Posterior vena cava (tissue), 2 donors: ENCODE measurements around the gene VSTM4. TPM values are rescaled to one million over a fixed set of nuclear protein-coding genes. Genes with fewer than 3 reads are reported as not detected.

Source experiments
- DNase-seq: peaks from one replicate; pipeline ENCODE4 v3.0.0-alpha.2; 2020; ENCODE audit warnings: low spot score
- intact Hi-C, 2 donors: fragments of 100-400 bp; cut with DNase I; formaldehyde crosslinking; loops; one replicate each; pipeline versions ENCODE4 v1.14.1 to v1.14.2; 2022 to 2023
- total RNA-seq, 2 donors: library from RNA; stranded (reverse); fragmentation: NEBNext Ultra II Directional; extraction: Animal tissue kit (Norgen Biotek cat#: 25700); gene quantifications; one replicate each; pipeline ENCODE4 v1.2.1, GENCODE V29; 2021
- donor health status: DM: yes; HTN: yes; CAD: no.
- donor health status: DM: yes; HTN: yes; CAD: no.

VSTM4 gene
- total RNA-seq, 2 donors from 2014 or later = 14.9 to 20.2 TPM

DNA sequence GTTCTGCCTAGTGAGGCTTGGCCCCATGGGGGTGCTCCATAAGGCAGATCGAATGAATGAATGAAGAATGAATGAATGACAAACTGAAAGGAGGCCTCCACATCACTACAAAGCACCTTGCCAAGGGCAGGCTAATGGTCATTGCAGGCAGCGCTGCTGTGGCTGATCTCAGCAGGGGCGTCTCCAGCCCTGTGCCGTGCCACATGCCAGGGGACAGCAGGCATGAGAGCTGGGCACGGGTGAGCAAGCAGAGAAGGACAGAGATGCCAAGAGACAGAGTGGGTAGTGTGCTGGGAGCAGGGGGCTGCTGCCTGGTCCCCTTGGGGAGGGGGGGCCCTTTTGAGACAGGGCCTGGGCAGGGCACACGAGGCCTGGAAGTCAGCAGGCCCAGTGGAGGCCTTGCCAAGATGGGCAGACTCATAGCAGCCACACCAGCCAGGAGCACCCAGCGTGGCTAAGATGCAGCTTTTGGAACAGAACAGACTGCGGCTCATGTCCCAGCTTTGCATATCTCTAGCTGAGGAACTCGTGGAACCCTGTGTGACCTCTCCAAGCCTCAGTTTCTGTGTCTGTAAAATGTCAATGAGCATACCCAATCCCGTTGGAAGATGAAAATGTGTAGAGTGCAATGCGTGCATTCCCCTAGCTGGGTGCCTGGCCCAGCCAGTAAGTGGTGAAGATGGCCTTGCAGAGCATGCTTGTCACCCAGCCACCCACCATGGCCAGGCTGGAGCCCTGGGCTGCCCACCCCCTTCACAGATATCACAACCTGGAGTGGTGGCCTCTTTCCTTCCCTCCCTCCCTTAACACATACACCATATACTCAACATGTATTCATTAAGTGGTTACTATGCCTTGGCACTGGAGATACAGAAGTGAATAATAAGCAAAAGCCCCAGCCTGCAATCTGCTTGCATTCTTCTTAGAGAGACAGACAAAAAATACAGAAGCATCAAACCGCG is 114.6 kb downstream of the VSTM4 start:
- intact Hi-C loops = no loop called here

DNA sequence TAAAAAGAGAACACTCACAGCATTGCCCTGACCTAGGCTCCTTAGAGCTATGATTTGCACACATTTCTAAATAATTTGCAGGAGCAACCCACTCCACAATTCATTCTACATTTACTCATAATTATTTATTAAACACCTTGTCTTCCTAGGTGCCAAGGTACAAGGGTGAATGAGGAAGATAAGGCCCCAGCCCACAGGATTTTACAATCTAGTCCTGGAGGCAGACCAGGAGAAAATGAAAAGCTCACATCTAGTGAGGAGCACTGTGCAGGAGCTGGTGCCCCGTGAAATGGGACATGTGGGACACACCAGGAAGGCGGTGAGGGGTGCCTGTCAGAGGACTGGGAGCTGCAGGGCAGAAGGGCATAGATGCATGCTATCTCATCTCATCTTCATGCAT is 116.0 kb downstream of the VSTM4 start:
- intact Hi-C loops = no loop called here
- DNase-seq = no peak

More for the DNA sequence above, 114.6 kb downstream of the VSTM4 start:
- DNase-seq = no peak

DNA sequence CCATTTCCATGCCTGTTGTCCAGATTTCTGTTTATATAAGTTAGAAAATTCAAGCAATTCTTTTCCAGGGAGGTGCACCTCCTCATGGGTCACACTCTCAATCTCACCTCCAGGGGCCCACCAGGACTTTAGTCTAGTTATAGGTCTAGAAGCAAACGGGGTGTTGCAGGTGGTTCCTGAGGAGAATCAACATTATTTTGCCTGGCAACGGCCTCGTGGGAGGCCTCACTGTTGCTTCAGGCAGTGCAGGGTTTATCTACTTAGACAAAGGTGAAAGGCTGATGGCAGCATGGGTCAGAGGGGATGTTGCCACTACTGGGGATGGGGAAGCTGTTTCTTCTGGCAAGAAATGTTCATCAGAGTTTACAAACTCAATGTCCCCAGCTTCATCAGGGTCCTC is 119.0 kb downstream of the VSTM4 start:
- no peak for DNase-seq
- intact Hi-C loops = no loop called here

DNA sequence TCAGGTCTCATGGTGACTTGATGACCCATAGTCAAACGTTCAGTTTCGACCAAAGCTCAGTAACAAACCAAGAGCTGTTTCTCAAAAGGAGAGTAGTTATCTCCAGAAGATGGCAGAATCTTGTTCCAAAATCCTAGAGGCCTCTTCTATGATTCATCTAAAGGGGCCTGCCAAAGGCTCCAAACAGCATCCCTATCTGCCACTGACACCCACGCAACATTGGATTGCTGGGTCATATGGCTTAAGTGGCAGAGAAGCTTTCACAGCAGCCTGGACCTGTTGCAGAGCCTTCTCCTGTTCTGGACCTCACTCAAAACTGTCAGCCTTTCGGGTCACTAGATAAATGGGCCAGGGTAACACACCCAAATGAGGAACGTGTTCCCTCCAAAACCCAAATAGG is 121.7 kb downstream of the VSTM4 start:
- intact Hi-C loops = no loop called here
- no peak for DNase-seq

DNA sequence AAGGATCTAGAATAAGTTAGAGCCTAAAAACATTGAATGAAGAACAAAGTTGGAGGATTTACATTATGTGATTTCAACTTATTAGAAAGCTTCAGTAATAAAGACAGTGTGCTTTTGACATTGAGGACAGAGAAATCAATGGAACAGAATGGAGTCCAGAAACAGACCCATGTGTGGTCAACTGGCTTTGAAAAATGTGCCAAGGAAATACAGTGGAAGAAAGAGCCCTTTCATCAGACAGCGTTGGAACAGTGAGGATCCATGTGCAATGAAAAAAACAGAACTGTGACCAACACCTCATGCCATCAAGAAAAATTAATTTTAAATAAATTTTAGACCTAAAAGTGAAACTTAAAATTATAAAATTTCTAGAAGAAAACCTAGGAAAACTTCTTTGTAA is 125.1 kb downstream of the VSTM4 start:
- intact Hi-C loops = no loop called here
- DNase-seq = no peak

DNA sequence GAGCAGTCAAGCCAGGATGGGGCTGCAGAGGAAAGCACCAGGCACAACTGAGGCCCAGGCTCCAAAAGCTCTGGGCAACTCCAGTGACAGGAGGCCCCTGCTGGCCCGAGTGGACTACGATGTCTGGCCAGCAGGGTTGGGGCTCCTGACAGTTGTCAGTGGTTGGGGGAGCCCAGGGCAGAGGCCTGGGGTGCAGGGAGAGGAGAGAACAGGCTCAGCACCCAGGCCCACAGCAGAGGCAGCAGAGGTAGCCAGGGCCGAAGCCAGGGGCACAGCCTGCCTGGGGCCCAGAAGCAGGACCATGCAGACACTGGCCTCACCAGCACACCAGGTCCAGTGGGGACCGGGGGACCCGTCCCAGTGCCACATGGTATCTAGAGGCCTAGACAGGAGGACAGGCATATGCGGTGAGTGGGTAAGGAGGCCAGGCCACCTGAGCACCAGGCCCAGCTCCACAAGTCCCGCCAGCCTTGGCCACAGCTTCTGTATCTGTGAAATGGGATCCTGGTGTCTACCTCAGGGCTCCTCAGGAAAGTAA is 129.6 kb downstream of the VSTM4 start:
- DNase-seq = no peak
- intact Hi-C loops = no loop called here

DNA sequence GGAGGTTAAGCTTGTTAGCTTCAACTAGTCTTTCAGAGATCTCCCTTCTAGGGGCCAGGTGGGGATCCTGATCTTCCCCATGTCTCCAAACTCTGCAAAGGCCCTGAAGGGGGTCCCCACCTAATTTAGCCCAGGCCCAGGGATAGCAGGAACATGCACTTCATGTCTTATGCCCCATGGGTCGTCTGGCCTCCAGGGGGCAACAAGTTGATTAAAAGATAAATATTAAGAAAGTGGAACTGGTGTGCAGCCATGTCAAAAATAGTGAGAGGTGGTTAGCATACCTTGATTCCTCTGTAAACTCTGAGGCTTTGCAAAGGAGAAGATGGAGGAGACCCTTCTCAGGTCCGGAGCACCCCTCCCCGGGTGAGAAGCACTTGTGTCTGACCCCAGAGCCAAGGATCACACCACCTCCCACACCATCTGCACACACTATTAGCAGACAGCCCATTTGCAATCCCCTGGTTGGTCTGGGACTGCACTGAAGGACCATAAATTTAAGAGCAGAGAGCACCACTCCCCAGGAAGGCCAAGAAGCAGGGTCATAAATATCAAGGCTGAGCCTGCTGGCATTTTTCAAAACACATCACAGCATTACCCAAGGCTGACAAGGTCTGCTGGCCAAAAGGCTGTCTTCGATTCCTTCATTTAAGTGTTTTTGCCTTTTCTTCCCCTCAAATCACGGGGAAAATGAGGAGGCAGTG is 131.5 kb downstream of the VSTM4 start:
- no peak for DNase-seq
- intact Hi-C loops = loop anchor here in 1 of 2 donors (5.0 kb wide), 1 partner anchor 179 kb away; no protein-coding TSS in a partner anchor

DNA sequence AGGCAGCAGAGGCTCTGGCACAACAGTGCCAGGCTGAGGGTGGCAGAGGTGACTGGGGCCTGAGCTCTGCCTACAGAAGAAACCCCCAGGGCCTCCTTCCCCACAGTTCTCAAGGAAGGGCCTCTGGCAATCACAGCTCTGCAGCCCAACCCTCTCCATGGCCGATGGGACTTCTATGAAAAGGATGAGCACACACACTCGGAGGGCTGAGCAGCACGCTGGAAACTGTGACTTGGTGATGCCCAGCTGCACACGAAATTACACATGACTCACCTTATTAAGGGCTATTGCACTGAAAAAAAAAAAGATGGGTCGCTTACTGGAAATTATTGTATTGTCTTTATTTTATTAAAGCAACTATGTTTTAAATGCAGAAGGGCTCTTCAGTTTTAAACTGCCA is 132.7 kb downstream of the VSTM4 start:
- DNase-seq = no peak
- intact Hi-C loops = loop anchor here in 1 of 2 donors (5.0 kb wide), 1 partner anchor 180 kb away; no protein-coding TSS in a partner anchor

DNA sequence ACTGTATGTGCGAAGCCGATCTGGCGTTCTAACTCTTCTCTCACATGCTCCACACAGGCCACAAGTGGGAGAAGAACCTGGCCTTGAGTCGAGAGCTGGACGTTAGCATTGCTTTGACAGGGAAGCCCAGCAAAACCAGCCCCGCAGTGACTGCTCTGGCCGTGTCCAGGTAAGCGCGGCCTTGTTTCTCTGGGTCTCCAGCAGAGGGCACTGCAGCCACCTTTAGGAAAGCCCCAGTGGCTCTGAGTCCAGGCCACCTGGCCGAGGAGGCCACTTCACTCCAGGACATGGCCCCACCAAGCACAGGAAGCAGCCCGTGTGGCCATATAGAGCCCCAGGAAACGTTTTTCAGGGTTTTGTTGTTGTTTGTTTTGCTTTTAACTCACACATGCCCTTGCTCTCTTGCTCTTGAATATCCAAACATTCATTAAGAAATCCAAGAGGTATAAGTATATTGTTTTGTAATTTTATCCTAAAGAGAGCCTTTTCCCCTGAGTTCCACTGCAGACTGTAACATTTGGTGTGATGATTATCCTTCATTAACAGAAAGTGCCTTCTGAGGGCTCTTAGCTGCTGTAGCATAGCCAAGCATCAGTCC is 133.9 kb downstream of the VSTM4 start:
- intact Hi-C loops = loop anchor here in 1 of 2 donors (5.0 kb wide), 1 partner anchor 181 kb away; no protein-coding TSS in a partner anchor
- no peak for DNase-seq

DNA sequence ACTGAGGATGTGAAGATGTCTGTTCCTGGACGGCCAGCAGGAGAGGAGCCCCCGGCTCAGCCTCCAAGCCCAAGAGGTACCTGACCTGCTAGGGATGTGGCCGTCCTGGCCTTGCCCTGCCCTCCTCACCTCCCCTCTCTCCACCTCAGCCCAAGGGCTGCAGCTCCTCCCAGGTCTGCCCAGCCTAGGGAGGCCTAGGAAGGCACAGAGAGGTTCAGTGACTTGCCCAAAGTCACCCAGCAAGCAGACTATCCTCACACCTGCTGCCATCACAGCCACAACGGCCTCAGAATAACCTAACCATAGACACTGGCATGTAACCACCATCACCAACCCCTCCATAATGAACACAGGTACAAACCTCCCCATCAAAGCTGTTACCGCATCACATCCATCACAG is 137.0 kb downstream of the VSTM4 start:
- intact Hi-C loops = loop anchor here (2.0 to 5.0 kb wide), 2 partner anchors 186 to 316 kb away; no protein-coding TSS in a partner anchor
- no peak for DNase-seq

DNA sequence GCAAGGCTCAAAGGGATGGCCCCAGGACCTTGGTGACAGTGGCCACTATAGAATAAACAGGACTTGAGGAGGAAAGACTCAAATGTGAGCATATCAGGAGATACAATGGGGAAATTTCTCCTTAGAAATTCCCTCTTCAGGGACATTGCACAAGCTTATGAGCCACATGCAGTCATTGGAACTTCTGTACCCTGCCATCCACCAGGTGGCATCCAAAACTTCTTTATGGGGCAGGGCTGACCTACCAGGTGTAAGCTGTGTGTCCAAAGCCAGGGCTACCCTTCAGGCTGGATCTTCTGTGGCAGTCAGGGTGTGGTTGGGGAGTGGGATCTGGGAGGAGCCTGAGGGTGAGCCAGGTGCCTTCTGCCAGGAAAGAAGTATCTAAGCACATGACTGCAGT is 139.1 kb downstream of the VSTM4 start:
- no peak for DNase-seq
- intact Hi-C loops = loop anchor here in 1 of 2 donors (5.0 kb wide), 1 partner anchor 314 kb away; no protein-coding TSS in a partner anchor

DNA sequence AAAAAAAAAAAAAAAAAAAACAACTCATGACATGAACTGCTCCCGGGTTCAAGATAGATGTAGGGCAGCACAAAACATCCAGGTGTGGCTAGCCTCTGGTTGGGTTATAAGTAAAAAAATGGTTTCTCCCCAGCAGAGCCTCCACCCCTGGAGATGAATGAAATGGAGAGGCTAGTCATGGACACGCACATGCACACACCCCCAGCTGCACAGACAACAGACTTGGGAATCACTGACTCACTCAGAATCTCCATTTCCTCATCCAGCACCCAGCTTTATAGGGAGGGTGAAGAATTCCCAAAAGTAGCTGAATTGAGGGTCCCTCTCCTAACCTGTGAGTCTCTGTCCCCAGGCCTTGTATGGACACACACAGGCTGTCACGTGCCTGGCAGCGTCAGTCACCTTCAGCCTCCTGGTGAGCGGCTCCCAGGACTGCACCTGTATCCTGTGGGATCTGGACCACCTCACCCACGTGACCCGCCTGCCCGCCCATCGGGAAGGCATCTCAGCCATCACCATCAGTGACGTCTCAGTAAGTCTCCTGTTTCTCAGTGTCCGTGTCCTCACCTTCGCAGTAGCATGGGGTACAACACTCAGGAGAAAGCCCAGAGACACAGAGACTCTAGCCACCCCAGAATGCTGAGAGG is 140.7 kb downstream of the VSTM4 start:
- intact Hi-C loops = loop anchor here (1.0 to 5.0 kb wide), 2 partner anchors 39 to 312 kb away; no protein-coding TSS in a partner anchor

DNA sequence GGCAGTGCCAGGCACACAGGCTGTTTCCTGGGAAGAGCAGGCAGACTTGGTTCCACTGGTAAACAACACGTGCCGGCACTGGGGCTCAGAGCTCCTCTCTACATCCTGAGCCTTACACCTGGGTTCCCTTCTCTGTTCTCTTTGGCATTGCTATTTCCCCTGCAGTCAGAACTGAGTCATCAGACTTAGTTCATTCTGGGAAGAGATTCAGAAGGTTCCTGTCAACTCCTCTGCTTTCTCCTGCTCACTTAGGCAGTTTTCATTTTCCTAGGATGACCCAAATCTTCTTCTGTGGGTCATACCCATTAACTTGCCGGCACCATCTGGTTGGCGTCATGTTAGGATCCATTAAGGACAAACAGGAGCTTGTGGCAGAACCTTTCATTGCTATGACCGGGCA is 142.3 kb downstream of the VSTM4 start:
- DNase-seq = no peak
- intact Hi-C loops = no loop called here

More for the DNA sequence above, 140.7 kb downstream of the VSTM4 start:
- DNase-seq = no peak

DNA sequence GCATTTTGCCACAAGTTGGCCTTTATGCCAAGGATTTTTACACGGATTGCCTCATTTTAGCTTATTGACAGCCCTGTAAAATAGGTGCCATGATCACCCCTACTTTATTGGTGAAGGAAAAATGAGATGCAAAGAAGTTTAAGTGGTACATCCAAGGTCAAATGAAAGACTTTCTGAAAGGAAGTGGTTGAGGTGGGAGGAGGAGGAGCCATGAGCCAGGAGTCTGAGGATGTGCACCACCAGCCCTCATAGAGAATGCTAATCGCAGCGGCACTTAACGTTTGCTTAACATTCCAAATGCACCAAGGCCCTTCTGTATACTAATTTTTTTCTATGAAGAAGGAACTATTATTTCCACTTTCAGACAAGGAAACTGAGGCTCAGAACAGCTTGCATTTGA is 144.7 kb downstream of the VSTM4 start:
- DNase-seq = no peak
- intact Hi-C loops = no loop called here

DNA sequence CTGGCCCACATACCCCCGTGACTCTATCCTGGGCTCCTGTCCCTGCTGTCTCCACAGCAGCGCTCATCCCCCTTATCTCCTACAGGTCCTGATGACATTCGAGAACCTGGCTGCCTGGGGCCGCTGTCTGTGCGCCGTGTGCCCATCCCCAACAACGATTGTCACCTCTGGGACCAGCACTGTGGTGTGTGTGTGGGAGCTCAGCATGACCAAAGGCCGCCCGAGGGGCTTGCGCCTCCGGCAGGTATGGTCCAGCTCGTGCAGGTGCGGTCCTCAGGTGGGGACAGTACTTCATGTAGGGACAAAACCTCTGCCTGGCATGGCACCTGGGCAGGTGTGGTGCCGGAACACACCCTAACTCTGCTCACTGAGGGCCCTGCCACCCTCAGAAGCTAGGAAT is 145.3 kb downstream of the VSTM4 start:
- no peak for DNase-seq
- intact Hi-C loops = no loop called here

DNA sequence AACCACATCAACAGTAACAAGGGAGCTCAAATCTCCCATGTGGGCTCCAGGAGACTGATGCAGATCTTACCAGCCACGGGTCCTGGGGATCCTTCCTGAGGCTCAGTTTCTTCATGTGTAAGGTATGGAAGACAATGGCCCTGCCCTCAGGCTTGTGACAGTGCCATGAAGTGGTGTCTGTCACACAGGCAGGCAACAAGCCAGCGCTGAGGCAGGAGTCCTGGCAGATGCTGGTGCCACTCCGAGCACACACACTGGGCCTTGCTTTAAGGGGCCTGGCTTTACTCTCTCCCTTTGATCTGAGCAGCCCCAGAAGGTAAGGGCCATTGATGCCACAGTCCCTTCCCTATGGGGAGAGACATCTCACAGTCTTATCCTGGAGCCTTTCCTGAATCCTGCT is 147.3 kb downstream of the VSTM4 start:
- intact Hi-C loops = no loop called here
- DNase-seq = no peak

DNA sequence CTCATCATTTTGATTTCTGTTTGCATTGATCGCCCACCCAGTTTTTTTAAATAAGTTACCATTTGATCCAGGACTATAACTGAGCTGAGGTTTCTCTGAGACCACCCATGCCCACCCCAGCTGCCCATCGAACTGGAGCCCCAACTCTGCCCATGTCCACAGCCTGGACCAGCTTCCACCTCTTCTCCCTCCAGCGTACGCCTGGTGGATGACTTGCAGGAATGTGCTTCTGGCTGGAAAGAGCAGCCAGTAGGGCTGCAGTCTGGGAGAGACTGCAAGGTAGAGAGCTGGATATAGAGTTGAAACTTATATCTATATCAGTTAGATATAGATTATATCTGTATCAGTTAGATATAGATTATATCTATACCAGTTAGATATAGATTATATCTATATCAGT is 149.9 kb downstream of the VSTM4 start:
- DNase-seq = no peak
- intact Hi-C loops = no loop called here
